Ovary (tissue), 3 donors: ENCODE data around the gene CAV2.

Source experiments
- CTCF ChIP-seq, 3 donors: fragments of 450-650 bp in 2 of 3; fragments of 200-600 bp in 1 of 3; IDR thresholded peaks; one replicate each; pipeline versions ENCODE4 v1.5.1 to v1.8.0; 2016 to 2022; ENCODE audit warnings: antibody characterized with exemption in 3 of 3, mild to moderate bottlenecking in 1 of 3
- POLR2A ChIP-seq: fragments of 450-650 bp; IDR thresholded peaks from one replicate; pipeline ENCODE4 v1.6.1; 2017; ENCODE audit warnings: antibody characterized with exemption, mild to moderate bottlenecking, moderate library complexity
- donor health status: DM: no; HTN: no; CAD: no.

GRCh38 chr7:116455499-116455898 is 44.0 kb upstream of the CAV2 start:
- TF ChIP-seq CTCF (IDR thresholded peaks at IDR 0.05), result no peak
- no peak for TF ChIP-seq POLR2A
